Measurements from ENCODE around the gene CYFIP2. TPM values are rescaled to one million over a fixed set of nuclear protein-coding genes. Genes with fewer than 3 reads are reported as not detected.

Gene CYFIP2
- total and polyA plus RNA-seq, 2 of the 8 experiments (the other 6 are each of a cell fraction or from before 2014, with no cell fraction given): 45.1 to 80.6 TPM

DNA sequence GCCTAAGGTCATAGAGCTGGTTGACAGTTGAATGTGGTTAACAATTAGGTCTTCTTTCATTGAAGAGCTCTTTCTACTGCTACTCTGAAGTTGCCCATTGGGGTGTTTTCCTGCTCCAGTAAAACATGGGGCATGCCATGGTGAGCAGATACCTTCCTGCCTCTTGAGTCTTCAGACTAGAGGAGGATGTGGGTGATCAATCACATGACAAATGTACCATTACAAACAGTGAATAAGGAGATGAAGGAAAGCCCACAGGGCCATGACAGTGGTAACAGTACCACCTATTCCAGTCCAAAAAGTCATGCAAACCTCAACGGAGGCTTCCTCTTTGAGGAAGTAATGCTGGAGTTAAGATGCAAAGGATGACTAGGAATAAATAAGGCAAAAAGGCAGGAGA is 73.5 kb downstream of the CYFIP2 start:
- no peak overlapping the region for H2BK5ac ChIP-seq (ENCODE audit: low read depth, low read length)
- no peak for DNase-seq (ENCODE audit: low read depth in 1 of 2, low spot score in 2 of 2)
- H3K4ac ChIP-seq (replicated peaks; ENCODE audit: insufficient read length, low read depth, low read length): no peak overlapping the region
- no peak for FAIRE-seq
- no peak overlapping the region for H3K9ac ChIP-seq (replicated peaks in 1 of 4; ENCODE audit: extremely low read depth in 1 of 4, low read depth in 3 of 4, low read length in 3 of 4)
- no peaks in the 10 kb centered on the region for H3K23me2 ChIP-seq (ENCODE audit: low read depth, low read length)
- no peak overlapping the region for H2AFZ ChIP-seq (ENCODE audit: low read length)
- no peaks in the 10 kb centered on the region for H3K79me1 ChIP-seq (ENCODE audit: low read depth, low read length)
- no peak overlapping the region for H4K8ac ChIP-seq (ENCODE audit: extremely low read depth, insufficient read depth, low read length)
- no peak overlapping the region for H3K27ac ChIP-seq (ENCODE audit: low read depth, low read length)
- H2BK12ac ChIP-seq (ENCODE audit: low read depth, low read length): no peak overlapping the region
- H2BK120ac ChIP-seq (replicated peaks; ENCODE audit: low read depth, low read length): no peak overlapping the region
- no peak overlapping the region for H3K56ac ChIP-seq (replicated peaks; ENCODE audit: insufficient read length, low read depth, low read length)
- H3K36me3 ChIP-seq (ENCODE audit: control insufficient read depth in 2 of 4, insufficient read depth in 4 of 4, low read length in 3 of 4): peaks cover 0 to 6% (median 0%) of the 10 kb centered on the region in 4 experiments; a peak in 6 of 8 replicates
- H4K20me1 ChIP-seq (replicated peaks in 1 of 2; ENCODE audit: control insufficient read depth in 1 of 2, insufficient read depth in 2 of 2, low read length in 2 of 2): no peaks in the 10 kb centered on the region
- no peak overlapping the region for H2BK15ac ChIP-seq (ENCODE audit: low read length)
- no peak overlapping the region for H3K4me3 ChIP-seq (ENCODE audit: extremely low read depth in 1 of 4, insufficient read depth in 2 of 4, low read depth in 3 of 4, low read length in 4 of 4)
- ChIA-PET POLR2A (ENCODE audit: partially characterized antibody) (no interaction called here), CTCF (ENCODE audit: partially characterized antibody) (interaction anchor here (0.6 to 14.5 kb wide), 6 partner anchors 8 to 50 kb away, joined by 3 to 282 read pairs (median 6); no protein-coding TSS in a partner anchor)
- H3K23ac ChIP-seq (ENCODE audit: insufficient read length): no peak overlapping the region
- no peak overlapping the region for H2BK20ac ChIP-seq (ENCODE audit: low read length)
- no peaks in the 10 kb centered on the region for H3K9me3 ChIP-seq (ENCODE audit: insufficient read depth in 2 of 2, low read depth in 1 of 2, low read length in 1 of 2)
- no peak overlapping the region for H4K5ac ChIP-seq (ENCODE audit: insufficient read length, low read depth, low read length)
- H3K4me1 ChIP-seq (replicated peaks in 1 of 4; ENCODE audit: control insufficient read depth in 3 of 4, insufficient read depth in 4 of 4, low read length in 3 of 4): no peaks in the 10 kb centered on the region
- no peaks in the 10 kb centered on the region for H3K27me3 ChIP-seq (replicated peaks in 1 of 4; ENCODE audit: control insufficient read depth in 3 of 4, extremely low read depth in 1 of 4, insufficient read depth in 3 of 4, low read length in 3 of 4)
- no peak overlapping the region for H3K14ac ChIP-seq (ENCODE audit: insufficient read length)
- H4K91ac ChIP-seq (replicated peaks; ENCODE audit: insufficient read length, low read length): no peak overlapping the region
- no peak overlapping the region for H2AK5ac ChIP-seq (ENCODE audit: low read depth, low read length)
- H3K79me2 ChIP-seq (ENCODE audit: control insufficient read depth in 1 of 2, insufficient read depth in 2 of 2, low read length in 2 of 2): no peaks in the 10 kb centered on the region
- no peak overlapping the region for H3K4me2 ChIP-seq (ENCODE audit: insufficient read depth in 1 of 2, low read depth in 2 of 2, low read length in 2 of 2)
- no peak overlapping the region for H3K18ac ChIP-seq (ENCODE audit: extremely low read depth, low read length)
- whole genome bisulfite sequencing, 2 experiments (ENCODE audit: extremely low coverage in 1 of 2, insufficient coverage in 1 of 2, insufficient read length in 1 of 2, insufficient replicate concordance in 2 of 2, low coverage in 1 of 2, low lambda C conversion rate in 2 of 2, missing lambda C conversion rate in 1 of 2): 90% methylated on average over 1 of the region's 1 CpG; no CpG with 5 or more reads in 1 of the 2 experiments
- TF ChIP-seq MAFK (IDR thresholded peaks at IDR 0.05; ENCODE audit: low read depth, low read length) (no peak), SP2 (IDR thresholded peaks at IDR 0.05; ENCODE audit: low read length) (no peak), SAP30 (IDR thresholded peaks at IDR 0.05; ENCODE audit: insufficient read depth, insufficient replicate concordance, low read length) (no peak), SIN3A (conservative IDR thresholded peaks at IDR 0.05 in 1 of 2, IDR thresholded peaks at IDR 0.05 in 1 of 2; ENCODE audit: low read depth in 1 of 2, low read length in 2 of 2) (no peak), KDM4A (IDR thresholded peaks at IDR 0.05; ENCODE audit: low read depth, low read length, severe bottlenecking) (no peak), EGR1 (IDR thresholded peaks at IDR 0.05; ENCODE audit: borderline replicate concordance, low read depth, low read length) (no peak), SIRT6 (IDR thresholded peaks at IDR 0.05; ENCODE audit: low read length) (no peak), RNF2 (IDR thresholded peaks at IDR 0.05; ENCODE audit: borderline replicate concordance, low read depth, low read length, missing control alignments, poor library complexity, severe bottlenecking) (no peak), CBX8 (IDR thresholded peaks at IDR 0.05; ENCODE audit: borderline replicate concordance, low read depth, low read length) (no peak), KDM1A (IDR thresholded peaks at IDR 0.05; ENCODE audit: borderline replicate concordance, low read length) (no peak), BRCA1 (IDR thresholded peaks at IDR 0.05; ENCODE audit: low read depth, low read length) (no peak)
- TF ChIP-seq, protein P1, sequence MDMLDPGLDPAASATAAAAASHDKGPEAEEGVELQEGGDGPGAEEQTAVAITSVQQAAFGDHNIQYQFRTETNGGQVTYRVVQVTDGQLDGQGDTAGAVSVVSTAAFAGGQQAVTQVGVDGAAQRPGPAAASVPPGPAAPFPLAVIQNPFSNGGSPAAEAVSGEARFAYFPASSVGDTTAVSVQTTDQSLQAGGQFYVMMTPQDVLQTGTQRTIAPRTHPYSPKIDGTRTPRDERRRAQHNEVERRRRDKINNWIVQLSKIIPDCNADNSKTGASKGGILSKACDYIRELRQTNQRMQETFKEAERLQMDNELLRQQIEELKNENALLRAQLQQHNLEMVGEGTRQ (IDR thresholded peaks at IDR 0.05; ENCODE audit: low read length): no peak

Data from H1 (cell line).